ENCODE measurements around the gene ELK4.

Gene ELK4

DNA sequence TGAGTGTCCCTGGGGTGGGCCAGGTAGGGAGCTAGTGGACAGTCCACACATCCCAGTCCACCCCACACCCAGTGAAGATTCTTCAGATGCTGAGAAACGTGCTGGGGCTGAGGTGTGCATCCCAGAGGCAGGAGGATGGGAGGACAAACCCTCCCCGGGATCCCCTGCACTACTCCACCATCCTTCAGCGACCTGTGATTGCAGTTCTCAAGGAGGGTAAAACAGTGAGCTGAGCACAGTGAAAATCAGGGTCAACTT, 51.0 kb downstream of the ELK4 start:
- DNase-seq (ENCODE audit: low read depth) = no peak

GRCh38 chr1:205580140-205580922, 51.5 kb downstream of the ELK4 start:
- no peak for DNase-seq (ENCODE audit: low read depth)

- no peak for DNase-seq (ENCODE audit: low read depth)
Observed at GRCh38 chr1:205579711-205580110, 52.1 kb downstream of the ELK4 start.

DNA sequence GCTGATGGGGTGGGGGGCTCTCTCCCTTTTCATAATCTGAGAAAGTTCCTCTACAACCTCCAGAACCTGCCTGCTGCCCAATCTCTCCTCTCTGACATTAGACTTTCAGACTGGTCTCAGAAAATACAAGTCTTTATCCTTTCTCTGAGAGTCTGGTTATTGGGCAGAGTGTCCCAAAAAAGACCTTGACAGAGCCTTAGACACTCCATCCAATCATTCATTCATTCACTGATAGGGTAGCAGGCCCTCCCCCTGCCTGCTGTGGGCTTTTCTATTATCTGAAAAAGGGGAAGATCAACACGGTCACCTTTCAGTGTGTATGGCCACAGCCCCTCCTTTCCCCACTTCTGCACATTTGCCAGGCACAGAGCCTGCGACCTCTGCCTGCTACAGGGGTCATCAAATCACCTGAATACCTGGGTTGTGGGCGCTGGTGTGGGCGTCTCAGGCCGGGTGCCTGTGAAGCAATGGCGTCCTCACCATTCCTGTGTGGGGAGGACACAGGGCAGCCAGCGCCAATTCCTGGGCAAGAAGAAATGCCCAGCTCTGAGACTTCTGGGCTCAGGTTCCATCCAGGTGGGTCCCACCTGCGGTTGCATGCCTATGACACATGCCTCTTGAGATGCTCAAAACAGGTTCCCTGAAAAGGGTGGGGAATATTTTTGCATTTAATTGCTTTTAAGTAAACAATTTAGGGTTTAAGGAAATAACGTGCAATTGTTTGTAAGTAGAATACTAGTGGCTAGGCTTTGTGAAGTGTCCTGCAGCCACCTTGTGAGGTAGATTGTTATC, 52.8 kb downstream of the ELK4 start:
- DNase-seq (ENCODE audit: low read depth) = no peak

DNA sequence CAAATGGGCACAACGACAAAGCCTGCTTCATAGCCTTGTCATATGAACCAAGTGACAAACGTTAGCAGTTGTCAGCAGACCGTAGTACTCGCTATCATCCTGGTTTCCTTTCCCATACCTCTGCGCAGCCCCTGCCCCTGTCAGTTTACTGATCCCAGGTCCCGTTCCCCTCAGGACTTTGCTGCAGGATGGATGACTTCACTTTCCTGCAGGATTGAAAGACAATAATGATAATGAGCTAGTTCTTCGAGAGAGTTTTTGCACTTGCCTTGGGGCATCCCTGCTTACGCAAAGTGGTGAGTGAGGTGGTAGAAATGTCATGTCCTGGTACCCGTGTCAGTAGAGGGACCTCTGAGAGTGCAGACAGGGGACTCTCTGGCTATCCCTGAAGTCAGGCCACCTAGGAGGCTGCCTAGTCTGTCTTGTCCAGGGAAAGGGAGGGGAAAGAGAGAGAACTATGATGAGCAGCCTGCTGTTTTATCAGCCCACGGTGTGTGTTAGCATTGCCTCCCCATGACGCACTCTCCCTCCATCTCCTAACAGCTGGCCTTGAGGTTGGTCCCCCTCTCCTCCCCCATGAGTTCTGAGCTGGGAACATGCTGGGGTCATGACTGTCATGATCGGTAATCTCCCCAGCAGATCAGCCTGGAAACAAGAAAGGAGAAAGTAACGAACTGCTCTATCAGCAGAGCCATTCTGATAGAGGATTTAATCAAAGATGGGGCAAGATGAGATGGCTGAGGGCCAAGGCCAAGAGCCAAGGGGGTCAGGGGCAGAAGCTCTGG, 53.7 kb downstream of the ELK4 start:
- no peak for DNase-seq (ENCODE audit: low read depth)

DNA sequence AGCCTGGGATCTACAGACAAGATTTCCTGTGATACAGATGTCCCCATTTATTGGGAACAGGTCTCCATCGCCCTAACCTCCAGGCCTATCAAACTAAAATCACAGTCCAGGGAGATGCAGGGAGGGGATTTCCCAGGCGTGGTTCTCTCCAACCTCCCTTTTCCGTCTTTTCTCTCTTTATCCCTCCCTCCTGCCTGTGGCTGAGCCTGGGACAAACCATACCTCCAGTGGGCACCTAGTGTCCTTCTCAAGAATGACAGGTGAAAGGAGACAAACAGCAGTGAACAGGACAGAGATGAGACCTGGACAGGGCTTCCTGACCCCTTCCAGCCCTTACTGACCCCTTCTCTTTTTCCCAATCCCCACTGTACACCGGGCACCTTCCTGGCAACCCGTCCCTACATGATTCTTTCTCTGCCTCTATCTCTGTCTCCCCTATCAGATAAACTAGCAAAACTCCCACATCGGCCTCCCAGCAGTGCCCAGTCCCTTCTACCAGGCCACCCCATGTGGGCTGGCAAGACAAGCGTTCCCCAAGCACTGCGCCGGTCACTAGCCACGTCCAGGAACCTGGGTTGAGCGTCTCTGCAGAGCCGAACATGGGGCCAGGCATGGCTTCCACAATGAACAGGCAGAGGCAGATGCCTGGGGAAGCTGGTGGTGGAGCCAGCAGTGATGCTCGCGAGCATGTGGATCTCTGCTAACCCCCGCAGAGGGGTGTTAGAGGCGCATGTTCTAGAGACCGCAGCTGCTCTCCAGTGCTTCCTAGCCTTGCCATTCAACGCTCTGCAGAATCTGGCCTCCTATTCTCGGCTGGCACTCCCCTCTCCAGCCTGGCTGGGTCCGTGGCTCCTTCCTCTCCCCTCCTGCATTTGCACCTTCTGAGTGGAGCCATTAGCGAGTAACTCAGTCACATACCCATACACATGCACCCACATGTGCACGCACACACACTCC, 54.7 kb downstream of the ELK4 start:
- no peak for DNase-seq (ENCODE audit: low read depth)

- DNase-seq (ENCODE audit: low read depth) = no peak
Observed at GRCh38 chr1:205576011-205576410, 55.8 kb downstream of the ELK4 start.

GRCh38 chr1:205575294-205575885, 56.4 kb downstream of the ELK4 start:
- DNase-seq (ENCODE audit: low read depth) = no peak

DNA sequence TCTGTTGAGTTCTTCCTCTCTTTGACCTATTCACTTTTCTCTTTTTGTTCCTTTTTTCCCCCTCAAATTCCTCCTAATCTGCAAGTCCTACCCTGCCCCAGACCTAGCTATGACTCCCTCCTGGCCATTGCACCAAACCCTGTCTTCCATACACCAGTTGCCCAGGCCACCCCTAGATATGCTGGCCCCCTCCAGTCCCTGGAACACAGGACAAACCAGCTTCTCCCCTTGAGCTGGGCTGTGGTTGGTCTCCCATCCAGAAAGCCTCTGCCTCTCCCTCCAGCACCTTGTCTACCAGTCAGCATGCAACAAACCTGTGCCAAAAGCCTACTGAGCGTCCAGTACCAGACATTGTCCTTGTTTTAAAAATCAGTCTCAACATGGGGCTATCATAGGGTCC, 59.4 kb downstream of the ELK4 start:
- DNase-seq (ENCODE audit: low read depth) = no peak

DNA sequence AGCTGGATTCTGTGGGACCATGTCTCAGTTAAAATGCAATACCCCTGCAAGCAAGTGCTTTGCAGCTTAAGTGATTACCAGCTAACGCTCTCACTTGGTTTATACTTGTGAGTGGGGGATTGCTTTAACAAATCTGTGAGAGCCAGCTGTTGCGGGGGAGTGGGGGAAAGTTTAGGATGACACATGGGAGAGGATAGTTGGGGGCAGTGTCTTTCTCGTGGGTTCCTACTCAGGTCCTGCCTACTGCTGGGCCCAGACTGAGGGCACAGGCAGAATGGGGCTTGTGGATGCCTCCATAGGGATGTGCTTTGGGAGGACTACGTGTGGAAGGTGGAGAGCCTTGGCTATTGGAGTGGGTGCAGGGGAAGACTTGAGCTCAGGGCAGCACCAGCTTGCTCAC, 60.1 kb downstream of the ELK4 start:
- no peak for DNase-seq (ENCODE audit: low read depth)

GRCh38 chr1:205570796-205571537, 60.8 kb downstream of the ELK4 start:
- DNase-seq (ENCODE audit: low read depth) = no peak

DNA sequence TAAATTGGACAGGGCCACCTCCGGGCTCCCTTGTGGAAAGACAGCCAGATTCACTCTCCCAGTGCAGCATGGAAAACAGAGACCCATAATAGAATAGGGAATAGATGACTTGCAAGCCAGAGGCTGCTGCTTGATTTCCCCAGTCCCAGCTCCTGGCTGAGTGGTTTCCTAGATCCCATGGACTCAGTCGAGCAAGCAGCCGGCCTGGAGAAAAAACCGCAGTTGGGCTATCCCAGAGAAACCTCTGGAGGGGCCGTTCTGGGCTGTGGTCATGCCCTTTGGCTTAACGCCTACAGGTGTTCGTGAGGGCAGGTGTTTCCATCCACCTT, 61.7 kb downstream of the ELK4 start:
- DNase-seq (ENCODE audit: low read depth) = no peak

DNA sequence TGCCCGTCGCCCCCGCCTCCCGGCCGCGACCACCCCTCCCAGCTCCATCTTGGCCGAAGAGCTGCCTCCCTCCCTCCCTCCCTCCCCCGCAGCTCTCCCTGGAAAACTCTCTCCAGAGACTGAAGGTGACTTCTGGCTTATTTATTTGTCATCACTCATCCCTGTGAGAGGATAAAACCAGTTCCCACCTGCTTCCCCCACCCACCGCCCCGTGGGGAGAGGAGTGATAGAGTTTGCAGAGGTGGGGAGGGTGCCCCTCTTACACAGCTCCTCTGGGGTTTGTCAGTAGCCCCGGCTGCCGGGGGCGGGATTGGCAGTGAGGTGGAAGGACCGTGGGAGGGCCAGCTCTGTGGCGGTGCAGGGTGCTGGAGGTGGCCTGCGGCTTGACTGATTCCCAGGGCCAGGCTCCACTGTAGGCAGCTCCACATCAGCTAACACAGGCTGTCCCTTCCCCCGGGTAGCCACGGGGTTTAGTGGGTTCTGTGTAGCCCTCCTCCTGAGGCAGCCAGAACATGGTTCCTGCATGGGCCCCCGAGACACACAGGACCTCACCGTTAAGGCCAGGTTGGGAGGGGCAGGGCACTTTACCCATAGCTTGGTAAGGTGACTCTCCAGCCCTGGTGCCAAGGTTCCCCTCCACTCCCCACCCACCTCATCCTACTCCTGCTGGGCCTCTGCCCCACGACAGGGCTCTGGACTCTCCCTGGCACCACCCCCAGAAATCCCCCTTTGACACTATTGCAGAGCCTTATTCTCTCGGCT, 62.2 kb downstream of the ELK4 start:
- no peak for DNase-seq (ENCODE audit: low read depth)

GRCh38 chr1:205568469-205569361, 63.1 kb downstream of the ELK4 start:
- no peak for DNase-seq (ENCODE audit: low read depth)

DNA sequence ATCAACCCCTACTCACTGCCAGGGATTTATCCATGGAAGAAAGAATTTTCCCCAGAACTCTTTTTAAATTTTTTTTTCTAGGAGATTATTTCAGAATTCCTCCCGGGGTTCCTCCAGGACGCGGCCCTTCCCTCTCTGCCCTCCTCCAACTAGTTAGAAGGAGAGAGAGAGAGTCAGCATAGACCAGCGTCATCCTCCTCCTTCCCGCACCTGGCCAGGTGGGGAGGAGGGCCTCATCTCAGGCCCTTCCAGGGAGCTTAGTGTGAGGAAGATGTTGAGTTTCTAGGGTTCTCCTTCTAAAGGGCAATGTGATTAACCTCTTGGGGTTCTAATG, 63.7 kb downstream of the ELK4 start:
- no peak for DNase-seq (ENCODE audit: low read depth)

- DNase-seq (ENCODE audit: low read depth) = no peak
Observed at GRCh38 chr1:205567716-205568115, 64.1 kb downstream of the ELK4 start.

DNA sequence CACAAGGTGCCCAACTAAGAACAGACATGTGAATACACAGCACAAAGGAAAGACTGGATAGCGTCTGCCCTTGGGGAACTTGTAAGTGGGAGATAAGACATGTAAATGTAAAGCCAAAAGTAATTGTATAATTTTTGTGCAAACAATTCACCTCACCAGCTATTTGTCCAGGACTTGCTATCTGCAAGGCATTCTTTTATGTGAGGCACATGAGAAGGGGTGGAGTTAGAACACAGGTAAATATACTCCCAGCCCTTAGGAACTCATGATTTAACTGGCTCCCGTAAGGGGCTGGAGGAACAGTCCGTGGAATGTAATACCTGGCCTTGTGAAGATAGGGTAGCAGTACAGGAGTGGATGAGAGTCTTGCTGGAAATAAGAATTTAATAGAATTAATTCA, 66.0 kb downstream of the ELK4 start:
- no peak for DNase-seq (ENCODE audit: low read depth)

- DNase-seq (ENCODE audit: low read depth) = no peak
Observed at GRCh38 chr1:205563927-205564441, 67.8 kb downstream of the ELK4 start.
